Measurements from ENCODE around the gene SELENOS.

DNA sequence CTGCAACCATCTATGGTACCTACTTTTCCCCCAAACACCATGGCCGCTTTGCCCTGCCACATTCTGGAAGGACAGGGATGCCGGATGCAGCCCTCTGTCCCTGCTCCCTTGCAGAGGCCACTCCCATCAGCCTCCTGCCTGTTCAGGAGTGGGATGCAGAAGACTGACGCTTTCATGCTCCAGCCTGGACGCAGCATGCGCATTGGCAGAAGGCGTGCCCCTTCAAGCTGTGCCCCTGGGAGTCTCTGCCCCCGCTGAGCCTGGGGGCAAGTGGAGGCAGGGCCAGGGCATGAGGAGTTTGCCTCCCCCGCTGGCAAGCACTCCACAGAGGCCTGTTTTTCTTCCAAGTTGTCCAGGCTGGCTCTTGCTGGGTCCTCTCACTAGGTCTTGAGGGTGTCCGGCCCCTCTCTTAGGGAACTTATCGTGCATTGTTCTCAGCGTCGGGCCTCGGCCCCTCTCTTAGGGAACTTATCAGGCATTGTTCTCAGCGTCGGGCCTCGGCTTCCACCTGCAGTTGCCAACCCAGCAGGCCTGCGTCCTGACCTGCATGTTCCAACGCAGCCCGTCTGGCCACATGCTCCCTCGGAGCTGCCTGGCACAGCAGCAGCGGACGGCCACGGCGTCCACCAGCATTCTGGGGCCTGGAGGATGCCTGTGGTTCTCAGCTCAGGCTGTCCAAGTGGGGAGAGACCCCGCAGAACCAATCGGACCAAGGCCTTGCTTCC, 32.3 kb upstream of the SELENOS start:
- TF ChIP-seq, protein P1, sequence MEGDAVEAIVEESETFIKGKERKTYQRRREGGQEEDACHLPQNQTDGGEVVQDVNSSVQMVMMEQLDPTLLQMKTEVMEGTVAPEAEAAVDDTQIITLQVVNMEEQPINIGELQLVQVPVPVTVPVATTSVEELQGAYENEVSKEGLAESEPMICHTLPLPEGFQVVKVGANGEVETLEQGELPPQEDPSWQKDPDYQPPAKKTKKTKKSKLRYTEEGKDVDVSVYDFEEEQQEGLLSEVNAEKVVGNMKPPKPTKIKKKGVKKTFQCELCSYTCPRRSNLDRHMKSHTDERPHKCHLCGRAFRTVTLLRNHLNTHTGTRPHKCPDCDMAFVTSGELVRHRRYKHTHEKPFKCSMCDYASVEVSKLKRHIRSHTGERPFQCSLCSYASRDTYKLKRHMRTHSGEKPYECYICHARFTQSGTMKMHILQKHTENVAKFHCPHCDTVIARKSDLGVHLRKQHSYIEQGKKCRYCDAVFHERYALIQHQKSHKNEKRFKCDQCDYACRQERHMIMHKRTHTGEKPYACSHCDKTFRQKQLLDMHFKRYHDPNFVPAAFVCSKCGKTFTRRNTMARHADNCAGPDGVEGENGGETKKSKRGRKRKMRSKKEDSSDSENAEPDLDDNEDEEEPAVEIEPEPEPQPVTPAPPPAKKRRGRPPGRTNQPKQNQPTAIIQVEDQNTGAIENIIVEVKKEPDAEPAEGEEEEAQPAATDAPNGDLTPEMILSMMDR (IDR thresholded peaks at IDR 0.05): no peak
- TF ChIP-seq HEYL (CRISPR knock-in tag; IDR thresholded peaks at IDR 0.05): no peak
- TF ChIP-seq KDM5A (IDR thresholded peaks at IDR 0.05): no peak
- TF ChIP-seq CBX2 (IDR thresholded peaks at IDR 0.05; ENCODE audit: borderline replicate concordance, low read depth): no peak
- TF ChIP-seq, protein P2, sequence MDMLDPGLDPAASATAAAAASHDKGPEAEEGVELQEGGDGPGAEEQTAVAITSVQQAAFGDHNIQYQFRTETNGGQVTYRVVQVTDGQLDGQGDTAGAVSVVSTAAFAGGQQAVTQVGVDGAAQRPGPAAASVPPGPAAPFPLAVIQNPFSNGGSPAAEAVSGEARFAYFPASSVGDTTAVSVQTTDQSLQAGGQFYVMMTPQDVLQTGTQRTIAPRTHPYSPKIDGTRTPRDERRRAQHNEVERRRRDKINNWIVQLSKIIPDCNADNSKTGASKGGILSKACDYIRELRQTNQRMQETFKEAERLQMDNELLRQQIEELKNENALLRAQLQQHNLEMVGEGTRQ (IDR thresholded peaks at IDR 0.05): no peak
- no peak for TF ChIP-seq POLR2A (IDR thresholded peaks at IDR 0.05; ENCODE audit: low read length)
- no peak for TF ChIP-seq HDAC2 (IDR thresholded peaks at IDR 0.05)
- no peak for TF ChIP-seq MAFK (IDR thresholded peaks at IDR 0.05; ENCODE audit: partially characterized antibody)
- TF ChIP-seq KDM1A (IDR thresholded peaks at IDR 0.05; ENCODE audit: low read depth): no peak
- no peak for TF ChIP-seq ESRRA (IDR thresholded peaks at IDR 0.05; ENCODE audit: borderline replicate concordance, low read length)
- TF ChIP-seq RCOR1 (IDR thresholded peaks at IDR 0.05; ENCODE audit: low read depth, low read length): no peak
- no peak for TF ChIP-seq ZSCAN20 (CRISPR knock-in tag; IDR thresholded peaks at IDR 0.05)
- TF ChIP-seq RAD21 (conservative IDR thresholded peaks at IDR 0.05 in 1 of 2, IDR thresholded peaks at IDR 0.05 in 1 of 2): no peak
- no peak for TF ChIP-seq EHF (CRISPR knock-in tag; IDR thresholded peaks at IDR 0.05)
